A549 (cell line): ENCODE data around the gene SAMD10. TPM values are rescaled to one million over a fixed set of nuclear protein-coding genes. Genes with fewer than 3 reads are reported as not detected.

Experiments used
- ATAC-seq, 2 experiments: fragments of 200-7000 bp in 1 of 2; fragments of >200 bp in 1 of 2; cut with Nextera tagmentation in 1 of 2; cut with Tn5 transposase in 1 of 2; 3 replicates each; pipeline versions ENCODE4 v1.8.0 to v1.9.1; 2018 to 2020; ENCODE audit warnings: mild to moderate bottlenecking in 1 of 2, moderate library complexity in 1 of 2
- CTCF ChIA-PET: fragments of 300-600 bp; sonication (Branson Sonifier 250); formaldehyde crosslinking; extraction: SDS; loops from one replicate; lab custom pipeline; 2021; ENCODE audit warnings: antibody characterized with exemption, inconsistent platforms; lab: Yijun Ruan, JAX
- POLR2A ChIA-PET: fragments of 350-600 bp; formaldehyde crosslinking; extraction: SDS; loops from one replicate; lab custom pipeline; 2021; ENCODE audit warnings: antibody characterized with exemption, inconsistent platforms; lab: Yijun Ruan, JAX
- DNase-seq, 2 experiments: peaks; one replicate each; pipeline versions ENCODE4 v3.0.0 to v3.0.0-alpha.2; 2011 to 2016; ENCODE audit warnings: low read depth in 1 of 2, low spot score in 1 of 2
- FAIRE-seq: peaks from 2 replicates; lab custom pipeline; 2011; peaks lifted over from hg19 to GRCh38; lab: Jason Lieb, UNC
- H3K27ac ChIP-seq, 2 experiments: fragments of >200 bp; sonication (Bioruptor Twin); formaldehyde crosslinking; 3 replicates each; pipeline ENCODE4 v1.5.1; 2016 to 2017
- H3K4me1 ChIP-seq: fragments of >200 bp; sonication (Bioruptor Twin); formaldehyde crosslinking; 3 replicates; pipeline ENCODE4 v1.6.1; 2016
- H3K4me2 ChIP-seq: fragments of >200 bp; sonication (Bioruptor Twin); formaldehyde crosslinking; 3 replicates; pipeline ENCODE4 v1.6.1; 2016
- H3K4me3 ChIP-seq: fragments of >200 bp; sonication (Bioruptor Twin); formaldehyde crosslinking; 3 replicates; pipeline ENCODE4 v1.5.1; 2016
- H3K9me3 ChIP-seq: fragments of >200 bp; sonication (Bioruptor Twin); formaldehyde crosslinking; 3 replicates; pipeline ENCODE4 v1.6.1; 2016
- CBX2 ChIP-seq: fragments of 200-600 bp; sonication (generic); IDR thresholded peaks from 2 replicates; pipeline ENCODE4 v1.6.1; 2016; ENCODE audit warnings: low read depth, mild to moderate bottlenecking, borderline replicate concordance
- EHF ChIP-seq: fragments of 250-450 bp; sonication (Bioruptor Pico); IDR thresholded peaks from 2 replicates; pipeline ENCODE4 v1.5.0; 2020; ENCODE audit warnings: mild to moderate bottlenecking
- HOXB13 ChIP-seq: fragments of 250-450 bp; sonication (Bioruptor Pico); IDR thresholded peaks from 2 replicates; pipeline ENCODE4 v1.5.0; 2020; ENCODE audit warnings: low read depth, mild to moderate bottlenecking, moderate library complexity
- JUN ChIP-seq, 2 experiments: fragments of >200 bp; sonication (Bioruptor Twin); formaldehyde crosslinking; IDR thresholded peaks; 2 replicates in 1 of 2; 3 replicates in 1 of 2; pipeline ENCODE4 v1.6.1; 2016 to 2017
- KDM5A ChIP-seq: fragments of 200-600 bp; sonication (generic); IDR thresholded peaks from 2 replicates; pipeline ENCODE4 v1.6.1; 2016; ENCODE audit warnings: antibody characterized with exemption, mild to moderate bottlenecking
- MYC ChIP-seq: IDR thresholded peaks from 2 replicates; pipeline ENCODE4 v1.6.1; 2012; ENCODE audit warnings: mild to moderate bottlenecking, inconsistent platforms, low read length, improper control_type of control experiment, borderline replicate concordance
- NFE2L2 ChIP-seq: fragments of 150-350 bp; conservative IDR thresholded peaks from 2 replicates; pipeline ENCODE4 v1.6.1; 2014; ENCODE audit warnings: low read length
- NPAS2 ChIP-seq: fragments of 250-450 bp; sonication (Bioruptor Pico); IDR thresholded peaks from 2 replicates; pipeline ENCODE4 v1.8.0; 2022; ENCODE audit warnings: mild to moderate bottlenecking, moderate library complexity, borderline replicate concordance
- PHF8 ChIP-seq: fragments of 200-600 bp; sonication (generic); IDR thresholded peaks from 2 replicates; pipeline ENCODE4 v1.6.1; 2016; ENCODE audit warnings: low read depth, mild to moderate bottlenecking, antibody characterized with exemption, moderate library complexity, borderline replicate concordance
- POLR2A ChIP-seq: IDR thresholded peaks from 2 replicates; pipeline ENCODE4 v1.6.1; 2012; ENCODE audit warnings: mild to moderate bottlenecking, low read length
- POLR2AphosphoS2 ChIP-seq: conservative IDR thresholded peaks from 2 replicates; pipeline ENCODE4 v1.6.1; 2012; ENCODE audit warnings: low read length, improper control_type of control experiment, inconsistent platforms
- RAD21 ChIP-seq, 2 experiments: fragments of >200 bp in 1 of 2; sonication (Bioruptor Twin) in 1 of 2; formaldehyde crosslinking in 1 of 2; IDR thresholded peaks in 1 of 2; conservative IDR thresholded peaks in 1 of 2; 2 replicates in 1 of 2; 3 replicates in 1 of 2; pipeline ENCODE4 v1.6.1; 2012 to 2018; ENCODE audit warnings: inconsistent platforms in 1 of 2
- RARB ChIP-seq: fragments of 250-450 bp; sonication (Bioruptor Pico); IDR thresholded peaks from 2 replicates; pipeline ENCODE4 v1.8.0; 2021; ENCODE audit warnings: mild to moderate bottlenecking, moderate library complexity
- RFX5 ChIP-seq: fragments of 450-650 bp; IDR thresholded peaks from 2 replicates; pipeline ENCODE4 v1.7.1; 2014; ENCODE audit warnings: antibody characterized with exemption, mild to moderate bottlenecking, moderate library complexity
- SMC3 ChIP-seq: fragments of >200 bp; sonication (Bioruptor Twin); formaldehyde crosslinking; IDR thresholded peaks from 3 replicates; pipeline ENCODE4 v1.6.1; 2018; ENCODE audit warnings: inconsistent platforms
- TP53 ChIP-seq: fragments of 250-450 bp; sonication (Bioruptor Pico); IDR thresholded peaks from 2 replicates; pipeline ENCODE4 v1.5.0; 2021; ENCODE audit warnings: mild to moderate bottlenecking, moderate library complexity
- ZSCAN20 ChIP-seq: fragments of 250-450 bp; sonication (Bioruptor Pico); IDR thresholded peaks from 2 replicates; pipeline ENCODE4 v1.8.0; 2022; ENCODE audit warnings: mild to moderate bottlenecking, moderate library complexity
- WGBS: methylation state at CpG from one replicate; pipeline ENCODE4 v1.1.6; 2017; ENCODE audit errors: missing lambda C conversion rate; 5-methylcytosine and 5-hydroxymethylcytosine counted together
- polyA plus RNA-seq, 4 experiments: library from polyadenylated mRNA; depleted of rRNA in 3 of 4; stranded (reverse); fragments of >200 nt; fragmentation: RNase III in 1 of 4; extraction: RNeasy Plus Mini Kit Qiagen cat#74134 plus additional on column Dnase treatment in 1 of 4; gene quantifications; 2 replicates in 3 of 4; 3 replicates in 1 of 4; pipeline ENCODE4 v1.2.3, GENCODE V29; 2011 to 2017
- TF ChIP-seq, protein P1 (sequence below): fragments of 250-450 bp; sonication (Bioruptor Pico); IDR thresholded peaks from 2 replicates; pipeline ENCODE4 v1.5.0; 2020; ENCODE audit warnings: low read depth, mild to moderate bottlenecking, moderate library complexity
- TF ChIP-seq, protein P2 (sequence below): fragments of 200-600 bp; sonication (generic); IDR thresholded peaks from 2 replicates; pipeline ENCODE4 v1.6.1; 2016; ENCODE audit warnings: antibody characterized with exemption, mild to moderate bottlenecking, moderate library complexity
- TF ChIP-seq, protein P3 (sequence below): fragments of >200 bp; sonication (Bioruptor Twin); formaldehyde crosslinking; IDR thresholded peaks from 3 replicates; pipeline ENCODE4 v1.5.1; 2016
- TF ChIP-seq, protein P4 (sequence below): IDR thresholded peaks from 2 replicates; pipeline ENCODE4 v1.6.1; 2012
- TF ChIP-seq, protein P5 (sequence below): IDR thresholded peaks from 2 replicates; pipeline ENCODE4 v1.6.1; 2012; ENCODE audit warnings: low read depth, borderline replicate concordance
- TF ChIP-seq, protein P6 (sequence below): fragments of >200 bp; sonication (Bioruptor Twin); formaldehyde crosslinking; IDR thresholded peaks from 3 replicates; pipeline ENCODE4 v1.6.1; 2016

Gene SAMD10
- polyA plus RNA-seq, 2 of the 4 experiments (the other 2 are of a cell fraction): not detected

DNA sequence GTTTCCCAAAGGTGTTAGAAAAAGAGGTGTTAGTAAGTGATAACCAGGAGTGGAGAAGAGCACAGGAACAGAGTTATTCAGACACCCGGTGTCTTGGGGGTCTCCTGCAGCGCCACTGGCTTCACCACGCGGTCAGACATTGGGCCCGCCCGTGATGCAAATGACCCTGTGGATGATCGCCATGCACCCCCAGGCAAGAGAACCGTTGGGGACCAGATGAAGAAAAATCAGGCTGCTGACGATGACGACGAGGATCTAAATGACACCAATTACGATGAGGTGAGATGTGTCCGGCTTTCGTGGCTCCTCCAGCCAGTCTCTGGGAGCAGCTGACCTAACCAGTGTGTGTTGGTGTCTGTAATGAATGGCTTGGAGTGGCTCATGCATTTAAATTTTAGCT lies 3.5 kb upstream of the SAMD10 start (continued):
- TF ChIP-seq RARB (CRISPR knock-in tag): no peak
- no peak for TF ChIP-seq NPAS2 (CRISPR knock-in tag)
- TF ChIP-seq POLR2AphosphoS2: no peak
- TF ChIP-seq HOXB13 (CRISPR knock-in tag): no peak
- no peak for TF ChIP-seq ZSCAN20 (CRISPR knock-in tag)

DNA sequence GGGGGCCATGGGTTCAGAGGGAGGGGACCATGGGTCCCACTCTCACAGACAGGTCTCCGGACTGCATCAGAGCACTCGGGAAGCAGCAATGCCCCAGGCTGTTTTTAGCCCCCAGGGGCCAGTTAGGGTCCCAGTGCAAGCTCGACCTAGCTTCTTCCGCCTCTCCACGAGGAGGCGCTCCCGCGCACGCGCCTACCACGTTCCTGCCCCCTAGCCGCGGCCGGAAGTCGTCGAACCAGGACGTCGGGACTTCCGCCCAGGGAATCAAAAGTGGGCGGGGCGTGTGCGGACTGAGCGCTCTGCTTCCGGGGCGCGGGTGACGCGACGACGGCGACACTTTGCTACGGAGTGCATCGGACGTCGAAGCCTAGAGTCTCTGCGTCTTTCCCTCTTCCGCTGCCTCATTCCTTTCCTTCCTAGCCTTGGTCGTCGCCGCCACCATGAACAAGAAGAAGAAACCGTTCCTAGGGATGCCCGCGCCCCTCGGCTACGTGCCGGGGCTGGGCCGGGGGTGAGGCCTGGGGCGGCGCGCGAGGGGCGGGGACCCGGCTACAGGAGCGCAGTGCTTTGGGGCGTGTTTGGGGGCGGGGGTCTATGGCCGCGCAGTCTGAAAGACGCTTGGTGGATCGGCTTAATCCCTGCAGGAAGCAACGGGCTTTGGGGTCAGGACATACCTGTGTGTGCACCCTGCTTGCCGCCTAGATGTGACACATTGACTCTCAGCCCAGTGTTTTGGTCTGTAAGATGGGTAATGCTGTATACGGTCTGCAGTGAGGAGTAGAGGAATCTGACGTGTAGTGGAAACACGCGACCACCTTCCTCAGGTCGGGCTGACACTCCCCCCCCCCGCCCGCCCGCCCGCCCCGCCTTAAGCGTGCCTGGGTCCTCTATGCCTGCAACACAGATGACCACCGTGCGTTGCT lies 1.6 kb upstream of the SAMD10 start, which contains the start of gene PRPF6:
Gene PRPF6, plus strand, starts transcription at position 327 of the 923 bp plus-strand sequence. Its CDS starts 114 bp downstream, at position 441.
- whole genome bisulfite sequencing: 3% methylated on average over 21 of the region's 75 CpGs
- FAIRE-seq (no peak), ATAC-seq (peak; percentile 84 to 87), DNase-seq (peak; percentile 92 to 97)
- ChIA-PET POLR2A (interaction anchor here (0.5 to 1.6 kb wide), 32 partner anchors 9 to 461 kb away, joined by 3 to 17 read pairs (median 4); partner anchors contain the start of genes ABHD16B, ARFRP1, GMEB2 and OPRL1), CTCF (interaction anchor here (0.5 to 3.3 kb wide), 45 partner anchors 8 to 529 kb away, joined by 3 to 27 read pairs (median 4); partner anchors contain the start of genes C20orf204, OPRL1, PTK6 and RGS19)
- H3K27ac ChIP-seq: peak within 1 kb of the TSS; percentile 94 to 95
- H3K4me1 ChIP-seq: peaks cover 34% of the 10 kb centered on the region
- TF ChIP-seq SMC3 (peak; percentile 69), CBX2 (no peak), KDM5A (peak; percentile 72), NFE2L2 (no peak), JUN (IDR thresholded peaks at IDR 0.05) (peak; percentile 57 to 87; a peak in 4 of 5 replicates), TP53 (CRISPR knock-in tag) (0 out of 2 replicates have a peak, but pooled peaks have one; percentile 18), POLR2A (peak; percentile 68), MYC (peak; percentile 98), RFX5 (no peak), PHF8 (peak; percentile 95), RAD21 (conservative IDR thresholded peaks at IDR 0.05 in 1 of 2, IDR thresholded peaks at IDR 0.05 in 1 of 2) (peak; percentile 30 to 51; a peak in 4 of 5 replicates), EHF (CRISPR knock-in tag) (no peak), RARB (CRISPR knock-in tag) (no peak)
- TF ChIP-seq, protein P1, sequence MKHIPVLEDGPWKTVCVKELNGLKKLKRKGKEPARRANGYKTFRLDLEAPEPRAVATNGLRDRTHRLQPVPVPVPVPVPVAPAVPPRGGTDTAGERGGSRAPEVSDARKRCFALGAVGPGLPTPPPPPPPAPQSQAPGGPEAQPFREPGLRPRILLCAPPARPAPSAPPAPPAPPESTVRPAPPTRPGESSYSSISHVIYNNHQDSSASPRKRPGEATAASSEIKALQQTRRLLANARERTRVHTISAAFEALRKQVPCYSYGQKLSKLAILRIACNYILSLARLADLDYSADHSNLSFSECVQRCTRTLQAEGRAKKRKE: no peak
- TF ChIP-seq, protein P2, sequence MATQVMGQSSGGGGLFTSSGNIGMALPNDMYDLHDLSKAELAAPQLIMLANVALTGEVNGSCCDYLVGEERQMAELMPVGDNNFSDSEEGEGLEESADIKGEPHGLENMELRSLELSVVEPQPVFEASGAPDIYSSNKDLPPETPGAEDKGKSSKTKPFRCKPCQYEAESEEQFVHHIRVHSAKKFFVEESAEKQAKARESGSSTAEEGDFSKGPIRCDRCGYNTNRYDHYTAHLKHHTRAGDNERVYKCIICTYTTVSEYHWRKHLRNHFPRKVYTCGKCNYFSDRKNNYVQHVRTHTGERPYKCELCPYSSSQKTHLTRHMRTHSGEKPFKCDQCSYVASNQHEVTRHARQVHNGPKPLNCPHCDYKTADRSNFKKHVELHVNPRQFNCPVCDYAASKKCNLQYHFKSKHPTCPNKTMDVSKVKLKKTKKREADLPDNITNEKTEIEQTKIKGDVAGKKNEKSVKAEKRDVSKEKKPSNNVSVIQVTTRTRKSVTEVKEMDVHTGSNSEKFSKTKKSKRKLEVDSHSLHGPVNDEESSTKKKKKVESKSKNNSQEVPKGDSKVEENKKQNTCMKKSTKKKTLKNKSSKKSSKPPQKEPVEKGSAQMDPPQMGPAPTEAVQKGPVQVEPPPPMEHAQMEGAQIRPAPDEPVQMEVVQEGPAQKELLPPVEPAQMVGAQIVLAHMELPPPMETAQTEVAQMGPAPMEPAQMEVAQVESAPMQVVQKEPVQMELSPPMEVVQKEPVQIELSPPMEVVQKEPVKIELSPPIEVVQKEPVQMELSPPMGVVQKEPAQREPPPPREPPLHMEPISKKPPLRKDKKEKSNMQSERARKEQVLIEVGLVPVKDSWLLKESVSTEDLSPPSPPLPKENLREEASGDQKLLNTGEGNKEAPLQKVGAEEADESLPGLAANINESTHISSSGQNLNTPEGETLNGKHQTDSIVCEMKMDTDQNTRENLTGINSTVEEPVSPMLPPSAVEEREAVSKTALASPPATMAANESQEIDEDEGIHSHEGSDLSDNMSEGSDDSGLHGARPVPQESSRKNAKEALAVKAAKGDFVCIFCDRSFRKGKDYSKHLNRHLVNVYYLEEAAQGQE: peak; percentile 58; the same call in 1 of the 2 replicates
- TF ChIP-seq, protein P3, sequence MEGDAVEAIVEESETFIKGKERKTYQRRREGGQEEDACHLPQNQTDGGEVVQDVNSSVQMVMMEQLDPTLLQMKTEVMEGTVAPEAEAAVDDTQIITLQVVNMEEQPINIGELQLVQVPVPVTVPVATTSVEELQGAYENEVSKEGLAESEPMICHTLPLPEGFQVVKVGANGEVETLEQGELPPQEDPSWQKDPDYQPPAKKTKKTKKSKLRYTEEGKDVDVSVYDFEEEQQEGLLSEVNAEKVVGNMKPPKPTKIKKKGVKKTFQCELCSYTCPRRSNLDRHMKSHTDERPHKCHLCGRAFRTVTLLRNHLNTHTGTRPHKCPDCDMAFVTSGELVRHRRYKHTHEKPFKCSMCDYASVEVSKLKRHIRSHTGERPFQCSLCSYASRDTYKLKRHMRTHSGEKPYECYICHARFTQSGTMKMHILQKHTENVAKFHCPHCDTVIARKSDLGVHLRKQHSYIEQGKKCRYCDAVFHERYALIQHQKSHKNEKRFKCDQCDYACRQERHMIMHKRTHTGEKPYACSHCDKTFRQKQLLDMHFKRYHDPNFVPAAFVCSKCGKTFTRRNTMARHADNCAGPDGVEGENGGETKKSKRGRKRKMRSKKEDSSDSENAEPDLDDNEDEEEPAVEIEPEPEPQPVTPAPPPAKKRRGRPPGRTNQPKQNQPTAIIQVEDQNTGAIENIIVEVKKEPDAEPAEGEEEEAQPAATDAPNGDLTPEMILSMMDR: peak; percentile 86
- TF ChIP-seq, protein P4, sequence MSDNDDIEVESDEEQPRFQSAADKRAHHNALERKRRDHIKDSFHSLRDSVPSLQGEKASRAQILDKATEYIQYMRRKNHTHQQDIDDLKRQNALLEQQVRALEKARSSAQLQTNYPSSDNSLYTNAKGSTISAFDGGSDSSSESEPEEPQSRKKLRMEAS: peak; percentile 99
- TF ChIP-seq, protein P5, sequence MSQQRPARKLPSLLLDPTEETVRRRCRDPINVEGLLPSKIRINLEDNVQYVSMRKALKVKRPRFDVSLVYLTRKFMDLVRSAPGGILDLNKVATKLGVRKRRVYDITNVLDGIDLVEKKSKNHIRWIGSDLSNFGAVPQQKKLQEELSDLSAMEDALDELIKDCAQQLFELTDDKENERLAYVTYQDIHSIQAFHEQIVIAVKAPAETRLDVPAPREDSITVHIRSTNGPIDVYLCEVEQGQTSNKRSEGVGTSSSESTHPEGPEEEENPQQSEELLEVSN: peak; percentile 75; the same call in 1 of the 2 replicates
- TF ChIP-seq, protein P6, sequence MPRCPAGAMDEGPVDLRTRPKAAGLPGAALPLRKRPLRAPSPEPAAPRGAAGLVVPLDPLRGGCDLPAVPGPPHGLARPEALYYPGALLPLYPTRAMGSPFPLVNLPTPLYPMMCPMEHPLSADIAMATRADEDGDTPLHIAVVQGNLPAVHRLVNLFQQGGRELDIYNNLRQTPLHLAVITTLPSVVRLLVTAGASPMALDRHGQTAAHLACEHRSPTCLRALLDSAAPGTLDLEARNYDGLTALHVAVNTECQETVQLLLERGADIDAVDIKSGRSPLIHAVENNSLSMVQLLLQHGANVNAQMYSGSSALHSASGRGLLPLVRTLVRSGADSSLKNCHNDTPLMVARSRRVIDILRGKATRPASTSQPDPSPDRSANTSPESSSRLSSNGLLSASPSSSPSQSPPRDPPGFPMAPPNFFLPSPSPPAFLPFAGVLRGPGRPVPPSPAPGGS: peak; percentile 77; the same call in 1 of the 3 replicates
- no peaks in the 10 kb centered on the region for H3K9me3 ChIP-seq
- peak within 1 kb of the TSS; percentile 87 for H3K4me2 ChIP-seq
- H3K4me3 ChIP-seq: peak within 1 kb of the TSS; percentile 93
